Peyer's patch (tissue), 4 donors: Measurements from ENCODE around the gene CTXN3. TPM values are rescaled to one million over a fixed set of nuclear protein-coding genes. Genes with fewer than 3 reads are reported as not detected.

ENCODE experiments used
- DNase-seq, 3 donors: peaks; one replicate each; pipeline ENCODE4 v3.0.0-alpha.2; 2017 to 2019
- H3K27ac ChIP-seq, 4 donors: fragments of 200-600 bp; sonication (generic); one replicate each; pipeline ENCODE4 v1.5.1; 2016 to 2019
- H3K27me3 ChIP-seq, 2 donors: fragments of 200-600 bp; sonication (generic); one replicate each; pipeline ENCODE4 v1.5.1; 2019
- H3K36me3 ChIP-seq, 3 donors: fragments of 200-600 bp; sonication (generic); one replicate each; pipeline ENCODE4 v1.5.1; 2016 to 2019
- H3K4me1 ChIP-seq, 4 donors: fragments of 200-600 bp; sonication (generic); one replicate each; pipeline ENCODE4 v1.5.1; 2016 to 2019
- H3K4me3 ChIP-seq, 4 donors: fragments of 200-600 bp; sonication (generic); 1 replicate in 3 of 4; 2 replicates in 1 of 4; pipeline ENCODE4 v1.5.1; 2016 to 2019; ENCODE audit warnings: mild to moderate bottlenecking in 1 of 4
- H3K9me3 ChIP-seq, 4 donors: fragments of 200-600 bp; sonication (generic); one replicate each; pipeline ENCODE4 v1.5.1; 2016 to 2019; ENCODE audit warnings: mild to moderate bottlenecking in 1 of 4
- POLR2A ChIP-seq, 2 donors: fragments of 450-650 bp; IDR thresholded peaks; one replicate each; pipeline ENCODE4 v1.5.1; 2017; ENCODE audit warnings: antibody characterized with exemption in 2 of 2, mild to moderate bottlenecking in 2 of 2, moderate library complexity in 2 of 2
- total RNA-seq, 4 donors: library from RNA; depleted of rRNA; stranded (reverse); fragments of >200 nt; gene quantifications; one replicate each; pipeline ENCODE4 v1.1.0, GENCODE V29; 2016
- TF ChIP-seq, protein P1 (sequence below), 6 experiments: fragments of 450-650 bp in 4 of 6; fragments of 200-600 bp in 2 of 6; sonication (generic) in 1 of 6; IDR thresholded peaks; one replicate each; pipeline ENCODE4 v1.5.1; 2017 to 2019; ENCODE audit warnings: antibody characterized with exemption in 6 of 6, mild to moderate bottlenecking in 3 of 6, moderate library complexity in 1 of 6

The CTXN3 gene
- not detected for total RNA-seq

DNA sequence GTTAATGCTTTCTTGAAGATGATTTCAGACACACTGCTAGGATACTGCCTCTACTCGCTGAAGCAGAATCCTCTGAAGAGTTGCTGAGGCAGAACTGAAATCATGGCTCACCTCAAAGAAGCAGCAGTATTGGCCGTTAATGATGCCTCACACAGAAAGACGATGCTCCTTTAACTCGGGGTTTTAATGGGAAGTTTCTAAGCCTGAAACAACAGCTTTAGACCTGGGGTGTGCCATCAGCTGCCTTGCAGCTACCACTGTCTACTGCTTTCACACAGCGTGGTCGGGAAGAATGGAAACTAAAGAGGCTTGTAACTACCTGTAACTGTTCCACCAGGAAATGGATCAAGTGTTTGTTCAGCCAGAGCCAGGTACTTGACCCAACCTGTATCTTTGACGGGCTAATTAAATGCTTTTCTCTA is at the start of gene CTXN3:
Gene CTXN3 (plus strand): TSS at position 65 of the 422 bp plus-strand sequence. CDS start 8,440 bp downstream, outside the sequence.
- TF ChIP-seq, protein P1, sequence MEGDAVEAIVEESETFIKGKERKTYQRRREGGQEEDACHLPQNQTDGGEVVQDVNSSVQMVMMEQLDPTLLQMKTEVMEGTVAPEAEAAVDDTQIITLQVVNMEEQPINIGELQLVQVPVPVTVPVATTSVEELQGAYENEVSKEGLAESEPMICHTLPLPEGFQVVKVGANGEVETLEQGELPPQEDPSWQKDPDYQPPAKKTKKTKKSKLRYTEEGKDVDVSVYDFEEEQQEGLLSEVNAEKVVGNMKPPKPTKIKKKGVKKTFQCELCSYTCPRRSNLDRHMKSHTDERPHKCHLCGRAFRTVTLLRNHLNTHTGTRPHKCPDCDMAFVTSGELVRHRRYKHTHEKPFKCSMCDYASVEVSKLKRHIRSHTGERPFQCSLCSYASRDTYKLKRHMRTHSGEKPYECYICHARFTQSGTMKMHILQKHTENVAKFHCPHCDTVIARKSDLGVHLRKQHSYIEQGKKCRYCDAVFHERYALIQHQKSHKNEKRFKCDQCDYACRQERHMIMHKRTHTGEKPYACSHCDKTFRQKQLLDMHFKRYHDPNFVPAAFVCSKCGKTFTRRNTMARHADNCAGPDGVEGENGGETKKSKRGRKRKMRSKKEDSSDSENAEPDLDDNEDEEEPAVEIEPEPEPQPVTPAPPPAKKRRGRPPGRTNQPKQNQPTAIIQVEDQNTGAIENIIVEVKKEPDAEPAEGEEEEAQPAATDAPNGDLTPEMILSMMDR (IDR thresholded peaks at IDR 0.05) = no peak
- TF ChIP-seq POLR2A (IDR thresholded peaks at IDR 0.05) = no peak
- H3K9me3 ChIP-seq = no peaks in the 10 kb centered on the region
- peak within 1 kb of the TSS in 1 of 4 donors; percentile 30 for H3K27ac ChIP-seq
- H3K4me3 ChIP-seq = no peak within 1 kb of the TSS
- H3K4me1 ChIP-seq = peaks cover 0 to 10% (median 0%) of the 10 kb centered on the region in 4 donors
- no peak for DNase-seq
- H3K27me3 ChIP-seq = no peaks in the 10 kb centered on the region
- H3K36me3 ChIP-seq = no peaks in the 10 kb centered on the region

GRCh38 chr5:127599320-127599719 is 49.6 kb upstream of the CTXN3 start:
- H3K27ac ChIP-seq = no peak overlapping the region
- H3K4me1 ChIP-seq = no peaks in the 10 kb centered on the region
- no peak overlapping the region for H3K4me3 ChIP-seq
- no peaks in the 10 kb centered on the region for H3K27me3 ChIP-seq
- TF ChIP-seq, protein P1 (IDR thresholded peaks at IDR 0.05) = no peak
- no peak for TF ChIP-seq POLR2A (IDR thresholded peaks at IDR 0.05)
- no peak for DNase-seq
- H3K9me3 ChIP-seq = no peaks in the 10 kb centered on the region
- H3K36me3 ChIP-seq = no peaks in the 10 kb centered on the region

GRCh38 chr5:127599847-127600246 is 49.0 kb upstream of the CTXN3 start:
- no peaks in the 10 kb centered on the region for H3K9me3 ChIP-seq
- H3K4me1 ChIP-seq = no peaks in the 10 kb centered on the region
- H3K36me3 ChIP-seq = no peaks in the 10 kb centered on the region
- no peaks in the 10 kb centered on the region for H3K27me3 ChIP-seq
- H3K4me3 ChIP-seq = no peak overlapping the region
- H3K27ac ChIP-seq = no peak overlapping the region
- no peak for DNase-seq
- no peak for TF ChIP-seq POLR2A (IDR thresholded peaks at IDR 0.05)
- TF ChIP-seq, protein P1 (IDR thresholded peaks at IDR 0.05) = no peak

GRCh38 chr5:127601111-127601510 is 47.8 kb upstream of the CTXN3 start:
- TF ChIP-seq, protein P1 (IDR thresholded peaks at IDR 0.05) = no peak
- TF ChIP-seq POLR2A (IDR thresholded peaks at IDR 0.05) = no peak
- no peaks in the 10 kb centered on the region for H3K9me3 ChIP-seq
- no peak overlapping the region for H3K4me3 ChIP-seq
- no peak for DNase-seq
- no peaks in the 10 kb centered on the region for H3K4me1 ChIP-seq
- H3K27ac ChIP-seq = no peak overlapping the region
- H3K27me3 ChIP-seq = no peaks in the 10 kb centered on the region
- no peaks in the 10 kb centered on the region for H3K36me3 ChIP-seq

- Histone ChIP-seq H3K4me1 (no peaks in the 10 kb centered on the region), H3K4me3 (no peak overlapping the region)
- TF ChIP-seq, protein P1 (IDR thresholded peaks at IDR 0.05) = no peak
- no peak for TF ChIP-seq POLR2A (IDR thresholded peaks at IDR 0.05)
Measured at GRCh38 chr5:127601601-127602000, 47.3 kb upstream of the CTXN3 start.

GRCh38 chr5:127602481-127602880 is 46.4 kb upstream of the CTXN3 start:
- Histone ChIP-seq H3K36me3 (no peaks in the 10 kb centered on the region), H3K4me3 (no peak overlapping the region), H3K4me1 (no peaks in the 10 kb centered on the region), H3K27ac (no peak overlapping the region), H3K27me3 (no peaks in the 10 kb centered on the region), H3K9me3 (no peaks in the 10 kb centered on the region)
- DNase-seq = no peak
- no peak for TF ChIP-seq POLR2A (IDR thresholded peaks at IDR 0.05)

More at GRCh38 chr5:127601601-127602000, 47.3 kb upstream of the CTXN3 start:
- no peaks in the 10 kb centered on the region for H3K27me3 ChIP-seq
- H3K36me3 ChIP-seq = no peaks in the 10 kb centered on the region
- DNase-seq = no peak
- H3K27ac ChIP-seq = no peak overlapping the region
- no peaks in the 10 kb centered on the region for H3K9me3 ChIP-seq
